MM.1S (cell line): ENCODE results near the gene NEIL1.

ENCODE experiments used
- EZH2phosphoT487 ChIP-seq: fragments of 300-600 bp; sonication (generic); IDR thresholded peaks from 2 replicates; pipeline ENCODE4 v1.6.1; 2018; ENCODE audit warnings: antibody characterized with exemption, low read length
- TF ChIP-seq, protein P1 (sequence below): fragments of 300-600 bp; sonication (generic); IDR thresholded peaks from 2 replicates; pipeline ENCODE4 v1.5.1; 2016; ENCODE audit warnings: antibody characterized with exemption, low read length, mixed read lengths

DNA sequence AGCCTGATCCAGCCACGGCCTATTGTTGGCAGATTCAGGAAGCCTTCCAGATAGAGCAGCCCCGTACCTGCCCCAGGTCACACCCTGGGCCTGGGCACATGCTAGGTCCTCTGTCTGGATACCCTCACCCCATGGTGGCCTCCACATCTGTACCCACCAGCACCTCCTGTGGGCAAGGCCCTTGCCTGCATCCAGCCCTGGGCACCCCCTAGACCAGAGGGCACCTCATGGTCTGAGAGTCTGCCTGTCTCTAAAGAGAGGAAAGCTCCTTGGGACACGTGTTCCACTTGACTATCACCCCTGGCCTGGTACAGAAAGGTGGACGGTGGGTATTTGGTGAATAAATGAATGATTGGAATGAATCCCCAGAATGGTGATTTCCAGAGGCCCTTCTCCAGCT lies 19.8 kb upstream of the NEIL1 start:
- TF ChIP-seq, protein P1, sequence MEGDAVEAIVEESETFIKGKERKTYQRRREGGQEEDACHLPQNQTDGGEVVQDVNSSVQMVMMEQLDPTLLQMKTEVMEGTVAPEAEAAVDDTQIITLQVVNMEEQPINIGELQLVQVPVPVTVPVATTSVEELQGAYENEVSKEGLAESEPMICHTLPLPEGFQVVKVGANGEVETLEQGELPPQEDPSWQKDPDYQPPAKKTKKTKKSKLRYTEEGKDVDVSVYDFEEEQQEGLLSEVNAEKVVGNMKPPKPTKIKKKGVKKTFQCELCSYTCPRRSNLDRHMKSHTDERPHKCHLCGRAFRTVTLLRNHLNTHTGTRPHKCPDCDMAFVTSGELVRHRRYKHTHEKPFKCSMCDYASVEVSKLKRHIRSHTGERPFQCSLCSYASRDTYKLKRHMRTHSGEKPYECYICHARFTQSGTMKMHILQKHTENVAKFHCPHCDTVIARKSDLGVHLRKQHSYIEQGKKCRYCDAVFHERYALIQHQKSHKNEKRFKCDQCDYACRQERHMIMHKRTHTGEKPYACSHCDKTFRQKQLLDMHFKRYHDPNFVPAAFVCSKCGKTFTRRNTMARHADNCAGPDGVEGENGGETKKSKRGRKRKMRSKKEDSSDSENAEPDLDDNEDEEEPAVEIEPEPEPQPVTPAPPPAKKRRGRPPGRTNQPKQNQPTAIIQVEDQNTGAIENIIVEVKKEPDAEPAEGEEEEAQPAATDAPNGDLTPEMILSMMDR, result no peak
- no peak for TF ChIP-seq EZH2phosphoT487
